ENCODE results near the gene KCNS3.

Gene KCNS3

DNA sequence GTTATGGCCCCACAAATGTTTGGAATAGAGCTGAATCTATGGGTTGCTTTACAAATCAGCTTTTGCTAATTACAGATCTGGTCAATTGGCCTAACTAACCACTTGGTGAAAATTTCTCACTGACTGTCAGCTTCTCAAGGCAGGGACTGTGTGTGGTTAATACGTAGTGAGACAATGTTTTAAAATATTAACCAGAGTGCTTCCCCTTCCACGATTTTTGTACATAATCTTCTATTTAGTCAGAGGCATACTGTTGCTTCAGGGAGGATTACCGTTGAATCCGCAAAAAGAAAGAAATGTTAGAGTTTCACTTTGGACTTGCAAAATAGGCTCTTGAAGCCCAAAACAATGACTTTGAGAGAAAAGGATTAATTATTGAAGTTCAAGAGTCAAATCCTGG is 14.9 kb upstream of the KCNS3 start:
- Histone ChIP-seq H3K9ac (no peak overlapping the region), H3K36me3 (ENCODE audit: control insufficient read depth, insufficient read depth, low read length) (no peaks in the 10 kb centered on the region), H3K4me3 (ENCODE audit: low read depth, low read length) (no peak overlapping the region), H3K27ac (no peak overlapping the region), H3K4me2 (ENCODE audit: low read length) (no peak overlapping the region), H3K9me3 (ENCODE audit: control insufficient read depth, low read length) (no peaks in the 10 kb centered on the region), H3K4me1 (no peaks in the 10 kb centered on the region), H3K79me2 (no peaks in the 10 kb centered on the region), H3K27me3 (ENCODE audit: control insufficient read depth, insufficient read depth, low read length) (no peaks in the 10 kb centered on the region), H2AFZ (no peak overlapping the region)
- no peak for TF ChIP-seq CTCF (IDR thresholded peaks at IDR 0.05)

- TF ChIP-seq CTCF (IDR thresholded peaks at IDR 0.05) = no peak
- Histone ChIP-seq H3K36me3 (ENCODE audit: control insufficient read depth, insufficient read depth, low read length) (no peaks in the 10 kb centered on the region), H3K9ac (no peak overlapping the region), H3K4me1 (no peaks in the 10 kb centered on the region), H3K9me3 (ENCODE audit: control insufficient read depth, low read length) (no peaks in the 10 kb centered on the region), H3K27me3 (ENCODE audit: control insufficient read depth, insufficient read depth, low read length) (no peaks in the 10 kb centered on the region), H3K4me2 (ENCODE audit: low read length) (no peak overlapping the region), H3K4me3 (ENCODE audit: low read depth, low read length) (no peak overlapping the region), H3K27ac (no peak overlapping the region), H3K79me2 (no peaks in the 10 kb centered on the region), H2AFZ (no peak overlapping the region)
Measured at GRCh38 chr2:17864676-17865075, 13.8 kb upstream of the KCNS3 start.

- no peak overlapping the region for H2AFZ ChIP-seq
- H3K27ac ChIP-seq = no peak overlapping the region
- H3K27me3 ChIP-seq (ENCODE audit: control insufficient read depth, insufficient read depth, low read length) = no peaks in the 10 kb centered on the region
- no peak overlapping the region for H3K4me2 ChIP-seq (ENCODE audit: low read length)
- no peaks in the 10 kb centered on the region for H3K4me1 ChIP-seq
- no peak overlapping the region for H3K9ac ChIP-seq
- no peaks in the 10 kb centered on the region for H3K9me3 ChIP-seq (ENCODE audit: control insufficient read depth, low read length)
- no peak for TF ChIP-seq CTCF (IDR thresholded peaks at IDR 0.05)
- no peaks in the 10 kb centered on the region for H3K36me3 ChIP-seq (ENCODE audit: control insufficient read depth, insufficient read depth, low read length)
- no peak overlapping the region for H3K4me3 ChIP-seq (ENCODE audit: low read depth, low read length)
- H3K79me2 ChIP-seq = no peaks in the 10 kb centered on the region
Measured at GRCh38 chr2:17867133-17867532, 11.3 kb upstream of the KCNS3 start.

- no peaks in the 10 kb centered on the region for H3K79me2 ChIP-seq
- H3K27ac ChIP-seq = no peak overlapping the region
- H2AFZ ChIP-seq = no peak overlapping the region
- H3K9ac ChIP-seq = no peak overlapping the region
- H3K4me2 ChIP-seq (ENCODE audit: low read length) = no peak overlapping the region
- no peaks in the 10 kb centered on the region for H3K4me1 ChIP-seq
- H3K36me3 ChIP-seq (ENCODE audit: control insufficient read depth, insufficient read depth, low read length) = no peaks in the 10 kb centered on the region
- TF ChIP-seq CTCF (IDR thresholded peaks at IDR 0.05) = no peak
- H3K9me3 ChIP-seq (ENCODE audit: control insufficient read depth, low read length) = no peaks in the 10 kb centered on the region
- H3K4me3 ChIP-seq (ENCODE audit: low read depth, low read length) = no peak overlapping the region
- H3K27me3 ChIP-seq (ENCODE audit: control insufficient read depth, insufficient read depth, low read length) = no peaks in the 10 kb centered on the region
Measured at GRCh38 chr2:17869128-17869527, 9.3 kb upstream of the KCNS3 start.

DNA sequence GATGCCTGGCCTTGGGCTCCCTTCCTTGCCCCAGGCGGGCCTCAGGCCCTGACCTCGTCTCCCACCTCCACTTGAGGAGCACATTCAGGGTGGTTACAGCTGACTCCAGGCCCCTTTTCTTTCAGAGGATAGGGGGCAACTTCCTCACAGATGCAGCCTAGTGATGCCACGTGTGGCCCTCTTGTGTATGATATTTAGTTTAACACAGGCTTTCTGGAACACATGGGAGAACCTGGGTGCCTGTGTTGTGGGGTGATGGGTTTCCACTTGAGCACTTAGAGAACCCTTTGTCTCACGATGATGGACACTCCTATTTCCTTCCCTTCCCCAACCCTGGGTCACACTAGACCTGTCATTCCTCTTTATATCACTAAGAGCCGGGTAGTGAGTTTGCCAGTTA is 6.8 kb upstream of the KCNS3 start:
- no peak overlapping the region for H3K4me3 ChIP-seq (ENCODE audit: low read depth, low read length)
- no peaks in the 10 kb centered on the region for H3K36me3 ChIP-seq (ENCODE audit: control insufficient read depth, insufficient read depth, low read length)
- no peak overlapping the region for H3K4me2 ChIP-seq (ENCODE audit: low read length)
- no peak for TF ChIP-seq CTCF (IDR thresholded peaks at IDR 0.05)
- H3K27me3 ChIP-seq (ENCODE audit: control insufficient read depth, insufficient read depth, low read length) = no peaks in the 10 kb centered on the region
- no peaks in the 10 kb centered on the region for H3K9me3 ChIP-seq (ENCODE audit: control insufficient read depth, low read length)
- no peaks in the 10 kb centered on the region for H3K4me1 ChIP-seq
- no peak overlapping the region for H2AFZ ChIP-seq
- no peak overlapping the region for H3K27ac ChIP-seq
- no peak overlapping the region for H3K9ac ChIP-seq
- H3K79me2 ChIP-seq = no peaks in the 10 kb centered on the region
